Hematopoietic multipotent progenitor cell (in vitro differentiated cells): ENCODE data around the gene RXRG. TPM values are rescaled to one million over a fixed set of nuclear protein-coding genes. Genes with fewer than 3 reads are reported as not detected.

Experiments used
- DNase-seq, 3 donors: peaks; one replicate each; pipeline ENCODE4 v3.0.0-alpha.2; 2011 to 2015; ENCODE audit warnings: low read depth in 2 of 3, low spot score in 2 of 3
- total RNA-seq: library from RNA; depleted of rRNA; stranded (reverse); fragments of >200 nt; gene quantifications from one replicate; pipeline ENCODE4 v1.2.3, GENCODE V29; 2012

Gene RXRG
- total RNA-seq, 1 donor = not detected

- no peak for DNase-seq
Measured at GRCh38 chr1:165415068-165415467, 29.9 kb downstream of the RXRG start.

GRCh38 chr1:165414620-165415019, 30.3 kb downstream of the RXRG start:
- no peak for DNase-seq

- DNase-seq = no peak
Measured at GRCh38 chr1:165411396-165411795, 33.5 kb downstream of the RXRG start.

DNA sequence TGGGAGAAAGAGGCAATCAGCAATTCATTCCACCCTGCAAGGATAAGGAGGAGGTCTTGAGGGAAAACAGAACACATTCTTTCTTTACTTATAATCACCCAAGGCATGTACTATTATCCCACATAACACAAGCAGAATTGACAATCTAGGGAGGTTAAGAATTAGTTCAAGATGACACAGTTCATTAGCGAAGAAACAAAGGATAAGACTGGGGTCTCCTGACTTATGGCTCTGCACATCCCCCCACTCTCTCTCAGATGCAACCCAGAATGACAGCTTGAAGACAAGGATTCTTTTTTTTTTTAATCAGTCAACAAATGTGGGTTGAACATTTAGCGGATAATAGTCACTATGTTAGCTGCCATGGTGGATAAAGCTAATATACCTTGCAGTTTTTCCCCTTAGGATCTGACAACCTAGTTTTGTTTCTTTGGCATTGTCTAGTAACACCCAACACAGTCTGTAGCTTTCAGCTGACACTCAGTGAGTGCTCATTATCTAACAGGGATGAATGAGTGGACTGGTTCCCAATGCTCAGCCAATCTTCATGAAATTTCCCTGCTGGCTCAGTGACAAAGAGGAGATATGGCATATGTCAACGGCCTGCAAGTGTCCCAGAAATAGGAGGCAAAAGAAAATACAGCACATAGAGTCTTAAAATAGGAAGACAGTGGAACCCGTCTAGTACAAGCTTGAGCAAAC, 35.1 kb downstream of the RXRG start:
- no peak for DNase-seq

- DNase-seq = peak in 2 of 3 donors; percentile 27 to 46
Measured at GRCh38 chr1:165408518-165408917, 36.4 kb downstream of the RXRG start.

GRCh38 chr1:165407398-165407797, 37.5 kb downstream of the RXRG start:
- DNase-seq = no peak

DNA sequence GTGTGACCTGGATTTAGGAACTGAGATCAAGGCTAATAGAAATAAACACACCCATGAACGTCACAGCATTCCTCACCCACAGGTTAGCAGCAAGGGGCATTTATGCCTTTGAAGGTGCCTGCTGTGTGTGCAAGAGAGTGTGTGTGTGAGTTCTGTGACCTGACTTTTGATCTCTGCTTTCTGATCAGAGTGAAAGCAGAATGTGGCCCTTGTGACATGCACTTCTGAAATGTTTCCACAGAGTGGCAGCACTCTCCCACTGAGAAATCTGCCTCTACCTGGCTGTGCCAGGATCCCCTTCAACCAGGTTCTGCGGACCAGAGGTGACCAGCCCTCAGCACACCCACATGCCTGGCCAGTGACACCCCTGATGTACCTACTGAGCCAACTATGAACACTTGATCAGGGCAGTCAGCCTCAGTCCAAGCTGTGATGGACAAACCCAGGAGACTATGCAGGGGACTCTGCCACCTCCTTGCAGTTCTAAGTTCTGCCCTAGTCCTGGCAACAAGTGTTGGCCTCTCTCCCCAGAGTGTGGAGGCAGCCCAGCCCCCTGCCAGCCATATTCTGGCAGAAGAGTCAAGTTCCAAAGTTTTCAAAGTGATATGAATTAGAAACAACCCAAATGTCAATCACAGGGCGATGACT, 41.0 kb downstream of the RXRG start:
- peak in 2 of 3 donors; percentile 25 to 45 for DNase-seq

GRCh38 chr1:165402517-165403111, 42.3 kb downstream of the RXRG start:
- DNase-seq = no peak

DNA sequence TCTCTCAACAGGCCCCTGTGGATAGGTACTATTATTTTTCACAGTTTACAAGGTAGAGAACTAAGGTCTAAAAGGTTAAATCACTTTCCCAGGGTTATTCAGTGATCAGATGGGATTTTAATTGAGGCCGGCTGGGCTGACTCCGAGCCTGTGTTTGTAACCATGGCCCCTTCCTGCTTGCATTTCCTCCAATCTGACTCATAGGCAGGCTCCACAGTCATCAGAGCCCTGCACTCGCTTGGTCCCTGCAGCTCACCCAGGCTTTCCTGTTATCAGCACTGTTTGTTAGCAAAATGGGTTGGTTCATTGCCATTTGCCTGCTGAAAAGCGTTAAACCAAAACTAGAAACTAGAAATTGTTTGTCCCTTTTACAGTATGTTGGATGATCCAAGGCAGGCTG, 47.0 kb downstream of the RXRG start:
- DNase-seq = peak in 2 of 3 donors; percentile 61 to 68

DNA sequence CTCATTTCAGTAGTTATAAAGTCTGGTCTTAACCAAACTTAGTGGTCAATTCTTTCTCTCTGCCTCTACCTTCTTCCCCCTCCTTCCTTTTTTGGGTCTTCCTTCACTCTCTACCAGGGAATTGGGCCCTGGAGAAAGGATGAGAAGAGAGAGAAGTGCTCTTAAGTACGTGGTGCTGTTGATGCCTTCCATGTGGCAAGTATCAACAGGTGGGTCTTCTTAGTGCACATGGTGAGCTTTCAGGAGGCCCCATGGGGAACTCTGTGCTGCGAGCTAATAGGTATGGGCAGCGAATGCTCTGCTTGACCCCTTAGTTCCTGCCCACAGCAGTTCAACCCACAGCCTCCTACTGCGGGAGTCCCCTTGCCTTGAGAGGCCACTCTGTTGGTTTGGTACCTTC, 49.0 kb downstream of the RXRG start:
- no peak for DNase-seq

DNA sequence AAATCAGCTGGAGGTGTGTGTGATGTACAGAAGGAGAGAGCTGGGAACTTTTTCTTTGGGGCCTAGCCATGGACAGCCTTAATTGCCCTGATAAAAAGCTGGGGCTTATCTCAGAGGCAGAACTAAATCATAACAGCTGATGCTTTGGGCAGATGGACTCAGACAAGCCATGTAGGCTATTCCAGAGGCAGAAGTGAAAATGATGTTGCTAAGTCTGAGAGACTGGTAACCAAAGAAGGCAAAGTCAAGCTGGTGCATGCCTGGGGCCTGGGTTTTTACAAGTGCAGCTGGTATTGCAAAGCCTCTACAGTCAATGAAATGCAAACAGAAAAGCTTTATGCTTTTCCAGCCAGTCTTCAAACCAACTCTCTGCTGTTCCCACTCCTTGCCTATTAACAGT, 49.4 kb downstream of the RXRG start:
- no peak for DNase-seq

GRCh38 chr1:165392634-165393571, 52.0 kb downstream of the RXRG start:
- DNase-seq = peak; percentile 80 to 97 (median 96)

DNA sequence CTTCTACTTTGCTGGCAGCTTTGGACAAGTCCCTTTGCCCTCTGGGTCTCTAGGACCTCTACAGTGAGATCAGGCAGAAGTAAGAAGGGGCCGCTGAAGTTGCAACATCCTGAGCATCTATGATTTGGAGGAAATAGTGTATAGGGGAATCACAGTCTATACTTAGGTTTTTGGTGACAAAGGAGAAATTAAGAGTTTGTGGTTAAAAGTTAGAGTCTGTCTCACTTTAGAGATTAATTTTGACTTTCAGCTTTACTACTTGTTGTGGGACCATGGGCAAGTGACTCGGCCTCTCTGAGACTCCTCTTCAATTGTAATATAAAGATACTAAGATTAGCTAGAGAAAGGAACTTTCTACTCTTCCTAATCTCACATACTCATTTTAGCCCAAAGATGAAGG, 55.3 kb downstream of the RXRG start:
- DNase-seq = no peak

GRCh38 chr1:165387961-165388360, 57.0 kb downstream of the RXRG start:
- no peak for DNase-seq

GRCh38 chr1:165387505-165387904, 57.4 kb downstream of the RXRG start:
- DNase-seq = no peak

DNA sequence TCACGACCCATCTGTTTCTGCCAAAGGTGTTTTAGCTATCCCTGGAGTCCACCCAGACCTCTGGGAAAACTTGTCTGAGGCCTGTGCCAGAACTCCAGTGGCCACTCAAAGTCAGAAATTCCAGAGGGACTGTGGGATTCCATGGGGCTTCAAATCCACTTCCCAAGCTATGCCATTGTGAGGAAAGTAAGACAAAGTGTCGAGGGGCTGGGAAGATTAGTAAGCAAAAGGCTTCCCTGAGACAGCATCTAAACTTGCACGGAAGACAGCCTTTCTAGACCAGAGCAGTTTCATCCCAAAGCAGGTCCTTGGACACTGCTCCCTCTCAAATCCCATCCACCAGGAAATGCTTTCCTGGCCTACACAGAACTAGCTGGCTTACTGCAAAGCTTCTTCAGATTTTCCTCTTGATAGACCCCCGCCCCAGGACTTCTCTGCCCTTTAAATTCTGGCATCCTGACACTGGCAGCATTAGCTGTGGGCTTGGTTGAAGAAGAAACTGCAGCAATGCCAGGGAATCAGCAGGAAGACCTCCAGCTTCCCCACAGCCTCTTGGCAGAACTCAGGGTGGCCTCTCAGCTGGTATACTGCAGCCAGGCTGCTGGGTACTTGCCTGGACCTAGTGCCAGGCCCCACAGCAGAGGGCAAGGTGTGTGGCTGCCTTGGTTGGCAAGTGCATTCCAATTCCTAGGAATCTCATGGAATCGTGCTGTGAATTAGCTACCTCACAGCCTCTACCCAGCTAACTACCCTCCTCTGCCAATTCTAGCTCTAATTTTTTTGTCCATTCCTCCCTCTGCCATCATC, 61.1 kb downstream of the RXRG start:
- DNase-seq = no peak

- DNase-seq = no peak
Measured at GRCh38 chr1:165383067-165383466, 61.9 kb downstream of the RXRG start.

DNA sequence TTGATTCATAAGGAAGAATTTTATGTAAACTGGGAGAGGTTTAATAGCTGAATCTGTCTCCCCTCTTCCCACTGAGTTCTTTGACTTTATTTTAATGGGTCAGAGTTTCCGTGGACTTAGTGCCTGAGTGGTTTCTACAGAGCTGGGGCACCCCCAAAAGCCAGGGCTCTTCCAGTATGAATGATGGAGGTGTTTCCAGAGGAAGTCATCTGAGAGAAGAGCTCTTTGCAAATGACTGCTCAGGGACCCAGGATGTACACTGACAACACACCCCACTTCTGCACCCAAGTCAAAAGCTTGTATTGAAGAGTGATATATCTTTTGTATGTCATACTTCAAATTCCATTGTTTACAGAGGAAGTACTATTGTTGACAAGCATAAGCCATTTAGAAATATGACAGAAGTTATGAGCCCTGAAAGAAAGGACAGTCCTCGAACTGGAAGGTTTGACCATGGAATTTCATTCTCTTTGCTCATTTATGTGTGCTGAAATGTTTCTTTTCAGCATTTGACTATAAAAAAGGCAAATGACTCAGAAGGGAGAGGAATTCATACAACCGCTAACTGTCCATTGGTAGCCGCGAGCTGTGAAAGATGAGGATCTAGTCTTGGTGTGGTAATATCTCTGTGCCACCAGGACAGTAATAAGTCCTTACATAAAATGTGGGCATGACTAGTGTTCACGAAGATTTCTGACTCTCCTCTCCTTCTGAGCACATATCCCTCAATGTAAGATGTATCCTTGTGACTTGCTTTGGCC, 63.0 kb downstream of the RXRG start:
- DNase-seq = no peak

DNA sequence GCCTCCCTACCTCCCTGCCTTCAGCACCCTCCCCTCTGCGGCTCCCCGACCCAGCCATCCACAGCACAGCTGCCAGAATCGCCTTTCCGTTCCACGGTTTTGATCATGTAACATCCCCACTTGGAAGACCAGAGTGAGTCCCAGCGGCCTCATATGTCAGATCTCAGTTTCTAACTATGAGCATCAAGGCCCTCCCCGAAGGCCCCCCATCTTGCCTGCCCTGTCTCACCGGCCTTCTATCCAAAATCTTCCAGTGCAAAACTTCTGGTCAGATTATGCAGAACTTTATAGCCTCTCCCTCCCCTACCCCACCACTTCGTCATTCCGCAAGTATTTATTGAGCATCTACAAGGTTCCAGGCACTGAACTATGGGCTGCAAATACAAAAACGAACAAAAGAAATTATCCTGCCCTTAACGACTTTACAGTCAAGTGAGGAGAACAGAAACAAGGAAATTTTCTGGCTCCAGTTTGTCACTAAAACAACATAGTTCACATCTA, 68.1 kb downstream of the RXRG start:
- no peak for DNase-seq
